Fibroblast of pulmonary artery (primary cell): ENCODE results near the gene LDHB.
"Not testable (repeated sequence)": the region's sequence is repeated elsewhere in the genome, so short reads cannot be mapped to it uniquely, and the experiment has no call there.

Experiments used
- DNase-seq: peaks from one replicate; pipeline ENCODE4 v3.0.0-alpha.2; 2010; ENCODE audit warnings: low read depth
- H3K4me3 ChIP-seq: replicated peaks from 2 replicates; pipeline ENCODE4 v1.5.1; 2011; ENCODE audit warnings: low read depth, mild to moderate bottlenecking, control low read depth, low read length, moderate library complexity
- TF ChIP-seq, protein P1 (sequence below): IDR thresholded peaks from 2 replicates; pipeline ENCODE4 v1.5.1; 2011; ENCODE audit warnings: mild to moderate bottlenecking, control low read depth, low read length, inconsistent platforms; ENCODE audit errors: missing control alignments

LDHB gene

DNA sequence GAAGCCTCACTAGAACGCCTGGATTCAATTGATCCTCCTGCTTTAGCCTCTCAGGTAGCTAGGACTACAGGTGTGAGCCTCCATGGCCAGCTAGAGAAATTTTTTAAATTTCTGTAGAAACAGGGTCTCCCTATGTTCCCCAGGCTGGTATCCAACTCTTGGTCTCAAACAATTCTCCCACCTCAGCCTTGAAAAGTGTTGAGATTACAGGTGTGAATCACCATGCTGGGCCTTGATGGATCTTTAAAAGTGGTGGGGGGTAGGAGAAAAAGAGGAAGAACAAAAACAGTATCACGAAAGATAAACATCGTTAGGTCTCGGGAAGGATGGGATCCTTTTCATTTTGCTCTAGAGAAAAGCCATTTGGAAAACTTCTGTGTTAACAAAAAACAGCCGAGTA lies 57.4 kb downstream of the LDHB start:
- TF ChIP-seq, protein P1, sequence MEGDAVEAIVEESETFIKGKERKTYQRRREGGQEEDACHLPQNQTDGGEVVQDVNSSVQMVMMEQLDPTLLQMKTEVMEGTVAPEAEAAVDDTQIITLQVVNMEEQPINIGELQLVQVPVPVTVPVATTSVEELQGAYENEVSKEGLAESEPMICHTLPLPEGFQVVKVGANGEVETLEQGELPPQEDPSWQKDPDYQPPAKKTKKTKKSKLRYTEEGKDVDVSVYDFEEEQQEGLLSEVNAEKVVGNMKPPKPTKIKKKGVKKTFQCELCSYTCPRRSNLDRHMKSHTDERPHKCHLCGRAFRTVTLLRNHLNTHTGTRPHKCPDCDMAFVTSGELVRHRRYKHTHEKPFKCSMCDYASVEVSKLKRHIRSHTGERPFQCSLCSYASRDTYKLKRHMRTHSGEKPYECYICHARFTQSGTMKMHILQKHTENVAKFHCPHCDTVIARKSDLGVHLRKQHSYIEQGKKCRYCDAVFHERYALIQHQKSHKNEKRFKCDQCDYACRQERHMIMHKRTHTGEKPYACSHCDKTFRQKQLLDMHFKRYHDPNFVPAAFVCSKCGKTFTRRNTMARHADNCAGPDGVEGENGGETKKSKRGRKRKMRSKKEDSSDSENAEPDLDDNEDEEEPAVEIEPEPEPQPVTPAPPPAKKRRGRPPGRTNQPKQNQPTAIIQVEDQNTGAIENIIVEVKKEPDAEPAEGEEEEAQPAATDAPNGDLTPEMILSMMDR: no peak
- DNase-seq: no peak

DNA sequence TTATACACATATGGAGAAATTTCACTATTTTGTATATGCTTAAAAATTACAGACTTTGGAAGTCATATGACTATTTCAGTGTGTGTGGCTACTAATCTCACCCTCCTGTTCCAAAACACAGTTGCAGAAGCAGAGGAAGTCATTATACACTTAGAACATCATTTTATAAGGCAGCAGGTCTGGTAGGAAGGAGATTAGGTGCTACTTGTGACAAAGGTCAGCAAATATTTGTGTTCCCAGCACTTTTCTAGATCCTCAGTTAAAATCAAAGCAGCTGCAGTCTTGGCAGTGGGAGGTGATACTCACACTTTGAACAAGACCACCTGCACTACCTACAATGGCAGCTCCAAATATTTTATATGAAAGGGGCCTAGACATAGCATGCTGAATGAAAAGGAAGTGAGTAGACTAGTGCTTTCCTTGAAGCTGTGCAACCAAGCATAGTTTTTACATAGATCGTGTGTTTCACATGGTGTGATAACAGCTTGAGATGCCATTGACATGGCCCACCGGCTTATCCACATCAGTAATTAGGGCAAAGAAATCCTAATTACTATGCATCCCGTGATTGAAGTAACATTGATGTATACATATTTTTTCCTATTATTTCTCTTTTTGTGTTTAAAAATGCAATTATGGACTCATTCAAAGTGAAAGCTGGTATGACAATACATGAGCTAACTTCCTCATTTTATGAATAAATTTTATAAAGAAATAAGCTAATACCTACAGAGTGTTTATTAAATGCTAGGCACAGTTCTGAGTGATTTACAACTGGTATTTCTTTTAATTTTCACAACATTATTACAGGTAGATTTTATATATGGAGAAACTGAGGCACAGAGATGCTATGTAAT lies 58.3 kb downstream of the LDHB start:
- H3K4me3 ChIP-seq: no peak overlapping the region
- no peak for DNase-seq
- TF ChIP-seq, protein P1: no peak

More for the DNA sequence above, 57.4 kb downstream of the LDHB start:
- H3K4me3 ChIP-seq: no peak overlapping the region

DNA sequence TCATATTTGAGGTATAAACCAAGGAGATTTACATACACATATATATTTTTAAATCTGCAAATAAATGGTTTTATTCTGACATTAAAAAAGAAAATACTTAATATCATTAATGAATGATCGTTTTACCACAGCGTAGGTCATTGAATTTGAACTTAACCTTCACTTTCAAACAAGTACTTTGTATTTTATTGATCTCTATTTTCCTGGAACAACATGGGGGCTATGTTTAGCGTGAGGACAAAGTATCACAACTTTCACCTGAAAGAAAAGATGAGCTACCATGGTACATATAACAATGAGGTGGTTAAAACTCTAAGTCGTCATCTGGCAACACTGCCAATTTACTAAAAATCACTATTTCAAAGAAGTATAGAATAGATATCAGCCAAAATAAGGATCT lies 59.0 kb downstream of the LDHB start:
- no peak for DNase-seq
- H3K4me3 ChIP-seq: no peak overlapping the region
- TF ChIP-seq, protein P1: no peak

DNA sequence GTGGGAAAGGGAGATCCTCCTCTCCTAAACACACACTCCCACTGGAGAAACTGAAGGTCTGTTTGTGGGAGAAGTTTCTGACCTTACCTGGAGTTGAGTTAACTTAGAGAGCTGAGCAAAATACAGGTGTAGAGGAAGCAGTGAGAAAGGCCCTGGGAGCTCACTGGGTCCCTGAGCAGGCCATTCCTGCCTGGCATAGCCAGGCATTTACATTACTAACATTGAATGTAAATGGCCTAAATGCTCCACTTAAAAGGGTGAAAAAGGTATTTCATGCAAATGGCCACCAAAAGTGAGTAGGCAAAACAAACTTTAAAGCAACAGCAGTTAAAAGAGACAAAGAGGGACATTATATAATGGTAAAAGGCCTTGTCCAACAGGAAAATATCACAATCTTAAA lies 62.3 kb downstream of the LDHB start:
- not testable (repeated sequence) for H3K4me3 ChIP-seq, DNase-seq

DNA sequence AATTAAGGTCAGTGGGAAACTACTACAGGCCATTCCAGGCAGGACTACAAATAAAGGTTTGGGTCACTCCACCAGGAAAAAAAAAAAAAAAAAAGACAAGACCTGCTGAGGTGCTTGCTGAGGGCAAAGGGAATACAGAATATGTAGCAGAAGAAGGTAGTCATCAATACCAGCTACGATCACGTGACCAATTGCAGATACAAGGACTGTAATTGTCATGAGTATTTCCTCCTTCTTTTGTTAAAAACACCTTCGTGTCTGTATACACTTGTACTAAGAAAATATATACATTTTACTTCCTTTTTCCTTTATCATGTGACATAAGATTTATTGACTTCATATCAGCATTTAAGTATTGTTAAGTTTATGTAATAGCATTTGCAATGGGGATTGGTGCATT lies 72.2 kb downstream of the LDHB start:
- TF ChIP-seq, protein P1: no peak
- DNase-seq: no peak
- H3K4me3 ChIP-seq: no peak overlapping the region
